Upper lobe of right lung (tissue), 1 donor: ENCODE results near the gene UBL4B. TPM values are rescaled to one million over a fixed set of nuclear protein-coding genes. Genes with fewer than 3 reads are reported as not detected.
A peak's percentile ranks its signal among the peaks of the same experiment; 100 is the strongest.

Source experiments
- ATAC-seq: fragments of 200-7000 bp; cut with Tn5 transposase; one replicate; pipeline ENCODE4 v1.9.1; 2020; ENCODE audit warnings: mild to moderate bottlenecking, moderate library complexity
- DNase-seq: peaks from one replicate; pipeline ENCODE4 v3.0.0-alpha.2; 2020
- H3K27ac ChIP-seq: fragments of 200-600 bp; one replicate; pipeline ENCODE4 v1.8.0; 2022
- H3K27me3 ChIP-seq: fragments of 200-600 bp; one replicate; pipeline ENCODE4 v1.8.0; 2022; ENCODE audit warnings: mild to moderate bottlenecking
- H3K36me3 ChIP-seq: fragments of 200-600 bp; one replicate; pipeline ENCODE4 v1.8.0; 2022
- H3K4me1 ChIP-seq: fragments of 200-600 bp; one replicate; pipeline ENCODE4 v1.8.0; 2022
- H3K4me3 ChIP-seq: fragments of 200-600 bp; one replicate; pipeline ENCODE4 v1.8.0; 2022; ENCODE audit warnings: mild to moderate bottlenecking
- H3K9me3 ChIP-seq: fragments of 200-600 bp; one replicate; pipeline ENCODE4 v1.8.0; 2022
- CTCF ChIP-seq: fragments of 200-600 bp; IDR thresholded peaks from one replicate; pipeline ENCODE4 v1.8.0; 2022; ENCODE audit warnings: antibody characterized with exemption
- intact Hi-C: fragments of 100-400 bp; cut with DNase I; formaldehyde crosslinking; loops from one replicate; pipeline ENCODE4 v1.11.0; 2022
- long read RNA-seq: library from polyadenylated mRNA; unstranded; transcript quantifications from one replicate; pipeline ENCODE4 v2.0.0, GENCODE V29; 2021
- total RNA-seq: library from RNA; stranded (reverse); fragmentation: NEBNext Ultra II Directional; extraction: Animal tissue kit (Norgen Biotek cat#: 25700); gene quantifications from one replicate; pipeline ENCODE4 v1.2.1, GENCODE V29; 2021
- donor health status: DM: no; HTN: yes; CAD: no; lungs with severe emphysema.

UBL4B gene, protein sequence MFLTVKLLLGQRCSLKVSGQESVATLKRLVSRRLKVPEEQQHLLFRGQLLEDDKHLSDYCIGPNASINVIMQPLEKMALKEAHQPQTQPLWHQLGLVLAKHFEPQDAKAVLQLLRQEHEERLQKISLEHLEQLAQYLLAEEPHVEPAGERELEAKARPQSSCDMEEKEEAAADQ
- total RNA-seq = not detected
- long read RNA-seq = 0 reads

DNA sequence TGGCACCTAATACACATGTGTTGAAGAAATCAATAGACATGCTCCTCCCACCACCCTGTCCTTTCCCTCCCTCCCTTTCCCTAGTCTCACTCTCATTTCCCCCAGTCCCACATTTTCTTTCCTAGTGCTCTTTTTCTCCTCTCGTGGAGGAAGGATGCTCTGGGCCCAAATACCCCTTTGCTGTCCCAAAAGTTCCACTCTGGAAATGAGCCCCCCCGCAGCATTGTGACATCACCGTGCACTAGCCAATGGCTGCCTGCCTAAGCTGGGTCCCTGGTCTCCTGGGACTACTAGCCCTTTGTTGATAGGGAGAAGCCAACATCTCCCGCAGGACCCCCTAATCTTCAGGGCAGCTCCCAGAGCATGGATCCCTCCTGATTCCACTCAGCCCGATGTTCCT is at the start of gene UBL4B:
TSS of gene UBL4B (plus strand) at position 301 of the 400 bp plus-strand sequence. CDS start at position 393, 92 bp downstream.
- H3K36me3 ChIP-seq = no peaks in the 10 kb centered on the region
- H3K27me3 ChIP-seq = peaks cover 14% of the 10 kb centered on the region
- no peaks in the 10 kb centered on the region for H3K4me1 ChIP-seq
- no peak for TF ChIP-seq CTCF
- intact Hi-C loops = no loop called here
- DNase-seq (no peak), ATAC-seq (no peak)
- no peak within 1 kb of the TSS for H3K27ac ChIP-seq
- H3K9me3 ChIP-seq = no peaks in the 10 kb centered on the region
- H3K4me3 ChIP-seq = no peak within 1 kb of the TSS

DNA sequence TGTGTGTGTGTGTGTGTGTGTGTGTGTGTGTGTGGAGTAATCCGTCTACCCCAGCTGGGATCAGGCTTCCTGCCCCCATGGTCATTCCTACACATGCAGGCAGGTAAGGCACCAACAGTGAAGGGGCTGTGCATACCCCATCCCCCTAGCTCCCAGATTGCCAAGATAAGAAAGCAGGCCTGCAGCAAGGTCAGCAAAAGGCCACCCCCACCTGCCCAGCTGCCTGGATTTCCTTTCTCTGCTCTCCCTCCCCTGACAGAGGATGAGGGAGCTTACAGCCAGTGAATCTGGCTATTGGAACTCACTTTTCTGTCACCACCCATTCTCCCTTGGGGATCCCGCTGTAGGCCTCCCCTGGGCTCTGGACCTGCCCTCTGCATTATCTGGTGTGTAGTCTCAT is 49.6 kb upstream of the UBL4B start:
- Histone ChIP-seq H3K27ac (no peak overlapping the region), H3K4me3 (no peak overlapping the region), H3K36me3 (peaks cover 5% of the 10 kb centered on the region), H3K27me3 (peaks cover 10% of the 10 kb centered on the region), H3K9me3 (no peaks in the 10 kb centered on the region), H3K4me1 (no peaks in the 10 kb centered on the region)
- DNase-seq (peak; percentile 7), ATAC-seq (no peak)
- intact Hi-C loops = no loop called here
- TF ChIP-seq CTCF = no peak

DNA sequence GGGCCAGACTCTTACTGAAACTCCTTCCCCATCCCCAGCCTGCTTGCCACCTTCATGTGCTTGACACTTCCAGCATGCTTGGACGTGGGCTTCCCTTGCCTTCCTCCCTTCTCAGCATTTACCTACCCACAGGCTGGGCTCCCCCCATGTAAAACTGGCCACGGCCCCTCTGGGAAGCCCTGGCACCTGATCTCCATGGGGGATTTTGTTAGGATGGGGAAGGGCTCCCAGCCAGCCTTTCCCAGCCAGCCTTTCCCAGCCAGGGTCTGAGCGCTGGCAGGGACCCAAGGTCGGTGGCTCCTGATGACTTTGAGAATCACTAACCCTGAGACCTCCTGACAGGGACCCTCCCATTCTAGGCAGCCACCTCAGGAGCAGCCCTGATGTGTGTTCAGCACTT is 48.5 kb upstream of the UBL4B start:
- Histone ChIP-seq H3K36me3 (no peaks in the 10 kb centered on the region), H3K4me3 (no peak overlapping the region), H3K27ac (no peak overlapping the region), H3K27me3 (peaks cover 22% of the 10 kb centered on the region), H3K4me1 (peaks cover 10% of the 10 kb centered on the region), H3K9me3 (no peaks in the 10 kb centered on the region)
- DNase-seq = no peak
- intact Hi-C loops = no loop called here
- no peak for TF ChIP-seq CTCF
- no peak for ATAC-seq

- Histone ChIP-seq H3K27ac (no peak overlapping the region), H3K36me3 (no peaks in the 10 kb centered on the region)
- TF ChIP-seq CTCF = no peak
Measured at GRCh38 chr1:110064576-110065337, 47.5 kb upstream of the UBL4B start.

GRCh38 chr1:110065841-110066240 is 46.4 kb upstream of the UBL4B start:
- no peaks in the 10 kb centered on the region for H3K36me3 ChIP-seq
- peaks cover 40% of the 10 kb centered on the region for H3K27me3 ChIP-seq
- ATAC-seq (no peak), DNase-seq (no peak)
- intact Hi-C loops = no loop called here
- H3K27ac ChIP-seq = no peak overlapping the region
- H3K9me3 ChIP-seq = no peaks in the 10 kb centered on the region
- H3K4me3 ChIP-seq = no peak overlapping the region
- H3K4me1 ChIP-seq = peaks cover 22% of the 10 kb centered on the region
- TF ChIP-seq CTCF = no peak

More at GRCh38 chr1:110064576-110065337, 47.5 kb upstream of the UBL4B start:
- ATAC-seq (no peak), DNase-seq (no peak)
- Histone ChIP-seq H3K4me3 (no peak overlapping the region), H3K9me3 (no peaks in the 10 kb centered on the region), H3K4me1 (peaks cover 15% of the 10 kb centered on the region), H3K27me3 (peaks cover 32% of the 10 kb centered on the region)
- intact Hi-C loops = no loop called here
